ENCODE measurements around the gene KIF13A. TPM values are rescaled to one million over a fixed set of nuclear protein-coding genes. Genes with fewer than 3 reads are reported as not detected.
"Not testable (repeated sequence)": the region's sequence is repeated elsewhere in the genome, so short reads cannot be mapped to it uniquely, and the experiment has no call there.

The KIF13A gene
- total RNA-seq, 1 experiment from 2014 or later: 49.3 TPM

GRCh38 chr6:17892097-17892686 lies 95.2 kb downstream of the KIF13A start:
- ATAC-seq: no peak

GRCh38 chr6:17890309-17890708 lies 97.1 kb downstream of the KIF13A start:
- no peak for ATAC-seq
- H3K27ac ChIP-seq (ENCODE audit: low read length): no peak overlapping the region
- intact Hi-C loops (cut with micrococcal nuclease; ENCODE audit: unreplicated experiment) (no loop called here), in situ Hi-C loops (cut with HindIII; ENCODE audit: low pct_unique_long_range_greater_than_20kb, low sequenced_read_pairs) (no loop called here)
- POLR2A ChIA-PET: no interaction called here
- peaks cover 3% of the 10 kb centered on the region; the same call in 1 of the 2 replicates for H3K4me1 ChIP-seq (ENCODE audit: control insufficient read depth, insufficient read depth, low read length)
- no peaks in the 10 kb centered on the region for H3K27me3 ChIP-seq (ENCODE audit: control insufficient read depth, insufficient read depth, low read length)
- no peak for TF ChIP-seq CTCF (IDR thresholded peaks at IDR 0.05)
- no peak for TF ChIP-seq REST (IDR thresholded peaks at IDR 0.05; ENCODE audit: insufficient read depth in 1 of 2, low read depth in 2 of 2, low read length in 1 of 2)
- no peak for TF ChIP-seq POLR2AphosphoS5 (IDR thresholded peaks at IDR 0.05; ENCODE audit: low read depth, low read length)
- no peak for TF ChIP-seq SIN3A (IDR thresholded peaks at IDR 0.05; ENCODE audit: borderline replicate concordance, insufficient read depth, low read depth, low read length)
- no peak for TF ChIP-seq TCF7L2 (IDR thresholded peaks at IDR 0.05; ENCODE audit: low read depth, low read length)
- CTCF ChIA-PET: no interaction called here
- no peaks in the 10 kb centered on the region for H3K36me3 ChIP-seq (ENCODE audit: control insufficient read depth, insufficient read depth, low read length)
- no peak overlapping the region for H3K4me3 ChIP-seq (ENCODE audit: low read depth in 2 of 2, low read length in 2 of 2)
- BruUV-seq (replicated peaks): no TSS peak
- H3K9me3 ChIP-seq (ENCODE audit: control insufficient read depth, insufficient read depth, low read depth, low read length): peaks cover 11% of the 10 kb centered on the region
- DNase-seq (ENCODE audit: low read depth, low spot score): no peak

More at GRCh38 chr6:17892097-17892686, 95.2 kb downstream of the KIF13A start:
- no peaks in the 10 kb centered on the region for H3K36me3 ChIP-seq (ENCODE audit: control insufficient read depth, insufficient read depth, low read length)
- peaks cover 27% of the 10 kb centered on the region for H3K9me3 ChIP-seq (ENCODE audit: control insufficient read depth, insufficient read depth, low read depth, low read length)
- H3K27ac ChIP-seq (ENCODE audit: low read length): no peak overlapping the region
- ChIA-PET CTCF (no interaction called here), POLR2A (no interaction called here)
- no peak for TF ChIP-seq POLR2AphosphoS5 (IDR thresholded peaks at IDR 0.05; ENCODE audit: low read depth, low read length)
- TF ChIP-seq SIN3A (IDR thresholded peaks at IDR 0.05; ENCODE audit: borderline replicate concordance, insufficient read depth, low read depth, low read length): no peak
- no peak for TF ChIP-seq CTCF (IDR thresholded peaks at IDR 0.05)
- in situ Hi-C loops (cut with HindIII; ENCODE audit: low pct_unique_long_range_greater_than_20kb, low sequenced_read_pairs): no loop called here
- BruUV-seq (replicated peaks): no TSS peak
- H3K4me3 ChIP-seq (ENCODE audit: low read depth in 2 of 2, low read length in 2 of 2): no peak overlapping the region
- no peak for DNase-seq (ENCODE audit: low read depth, low spot score)
- intact Hi-C loops (cut with micrococcal nuclease; ENCODE audit: unreplicated experiment): no loop called here
- no peaks in the 10 kb centered on the region for H3K4me1 ChIP-seq (ENCODE audit: control insufficient read depth, insufficient read depth, low read length)
- H3K27me3 ChIP-seq (ENCODE audit: control insufficient read depth, insufficient read depth, low read length): no peaks in the 10 kb centered on the region

GRCh38 chr6:17889777-17890176 lies 97.7 kb downstream of the KIF13A start:
- in situ Hi-C loops (cut with HindIII; ENCODE audit: low pct_unique_long_range_greater_than_20kb, low sequenced_read_pairs); BruUV-seq (replicated peaks); H3K27me3 ChIP-seq (ENCODE audit: control insufficient read depth, insufficient read depth, low read length); DNase-seq (ENCODE audit: low read depth, low spot score); H3K4me3 ChIP-seq (ENCODE audit: low read depth in 2 of 2, low read length in 2 of 2); H3K9me3 ChIP-seq (ENCODE audit: control insufficient read depth, insufficient read depth, low read depth, low read length); POLR2A ChIA-PET; ATAC-seq; CTCF ChIA-PET; H3K36me3 ChIP-seq (ENCODE audit: control insufficient read depth, insufficient read depth, low read length); H3K27ac ChIP-seq (ENCODE audit: low read length); H3K4me1 ChIP-seq (ENCODE audit: control insufficient read depth, insufficient read depth, low read length); intact Hi-C loops (cut with micrococcal nuclease; ENCODE audit: unreplicated experiment): not testable (repeated sequence)

Data from Panc1 (cell line).